Thyroid gland (tissue), 4 donors: ENCODE measurements around the gene UGT1A1.

ENCODE experiments used
- POLR2A ChIP-seq, 2 donors: fragments of 450-650 bp; IDR thresholded peaks; one replicate each; pipeline ENCODE4 v1.6.1; 2017; ENCODE audit warnings: antibody characterized with exemption in 2 of 2, mild to moderate bottlenecking in 2 of 2, moderate library complexity in 1 of 2
- TF ChIP-seq, protein P1 (sequence below), 6 experiments: fragments of 200-600 bp in 3 of 6; fragments of 450-650 bp in 3 of 6; sonication (generic) in 3 of 6; IDR thresholded peaks; one replicate each; pipeline ENCODE4 v1.5.1; 2016 to 2019; ENCODE audit warnings: antibody characterized with exemption in 6 of 6, mild to moderate bottlenecking in 2 of 6, inconsistent platforms in 1 of 6, moderate library complexity in 1 of 6

DNA sequence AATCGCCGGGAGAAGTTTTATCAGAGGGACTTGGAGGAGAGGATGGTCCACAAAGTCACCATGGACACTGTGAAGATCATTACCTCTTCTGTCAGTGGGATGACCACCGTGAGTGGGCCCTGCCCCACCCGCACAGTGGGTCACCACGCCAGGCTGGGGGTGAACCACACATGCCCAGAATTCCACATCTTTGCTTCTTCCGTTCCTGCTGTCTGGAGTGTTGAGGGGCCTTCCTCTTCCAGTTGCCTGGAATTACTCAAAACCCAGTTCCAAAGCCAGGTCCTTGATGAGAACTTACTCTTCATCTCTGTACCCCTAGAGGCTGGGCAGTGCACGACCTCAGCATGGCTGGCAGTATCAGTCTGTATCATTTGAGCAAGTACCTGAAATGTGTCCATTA is 40.1 kb downstream of the UGT1A1 start:
- TF ChIP-seq, protein P1, sequence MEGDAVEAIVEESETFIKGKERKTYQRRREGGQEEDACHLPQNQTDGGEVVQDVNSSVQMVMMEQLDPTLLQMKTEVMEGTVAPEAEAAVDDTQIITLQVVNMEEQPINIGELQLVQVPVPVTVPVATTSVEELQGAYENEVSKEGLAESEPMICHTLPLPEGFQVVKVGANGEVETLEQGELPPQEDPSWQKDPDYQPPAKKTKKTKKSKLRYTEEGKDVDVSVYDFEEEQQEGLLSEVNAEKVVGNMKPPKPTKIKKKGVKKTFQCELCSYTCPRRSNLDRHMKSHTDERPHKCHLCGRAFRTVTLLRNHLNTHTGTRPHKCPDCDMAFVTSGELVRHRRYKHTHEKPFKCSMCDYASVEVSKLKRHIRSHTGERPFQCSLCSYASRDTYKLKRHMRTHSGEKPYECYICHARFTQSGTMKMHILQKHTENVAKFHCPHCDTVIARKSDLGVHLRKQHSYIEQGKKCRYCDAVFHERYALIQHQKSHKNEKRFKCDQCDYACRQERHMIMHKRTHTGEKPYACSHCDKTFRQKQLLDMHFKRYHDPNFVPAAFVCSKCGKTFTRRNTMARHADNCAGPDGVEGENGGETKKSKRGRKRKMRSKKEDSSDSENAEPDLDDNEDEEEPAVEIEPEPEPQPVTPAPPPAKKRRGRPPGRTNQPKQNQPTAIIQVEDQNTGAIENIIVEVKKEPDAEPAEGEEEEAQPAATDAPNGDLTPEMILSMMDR (IDR thresholded peaks at IDR 0.05) = no peak
- TF ChIP-seq POLR2A (IDR thresholded peaks at IDR 0.05) = no peak
